NCI-H1930 (cell line): ENCODE results near the gene TMEM266.

Experiments used
- DNase-seq, 2 experiments: peaks; one replicate each; lab custom pipeline; 2025; lab: John Stamatoyannopoulos, UW

The TMEM266 gene

GRCh38 chr15:76070192-76070591, 10.4 kb downstream of the TMEM266 start:
- no peak for DNase-seq

GRCh38 chr15:76070921-76071635, 11.3 kb downstream of the TMEM266 start:
- no peak for DNase-seq

GRCh38 chr15:76071806-76072205, 12.0 kb downstream of the TMEM266 start:
- no peak for DNase-seq

- DNase-seq = no peak
These were observed 13.8 kb downstream of the TMEM266 start for GRCh38 chr15:76073554-76073953.

GRCh38 chr15:76075046-76075445, 15.3 kb downstream of the TMEM266 start:
- no peak for DNase-seq

- DNase-seq = no peak
These were observed 18.6 kb downstream of the TMEM266 start for GRCh38 chr15:76078285-76078877.

GRCh38 chr15:76084256-76084655, 24.5 kb downstream of the TMEM266 start:
- no peak for DNase-seq

GRCh38 chr15:76098685-76099084, 38.9 kb downstream of the TMEM266 start:
- DNase-seq = no peak

GRCh38 chr15:76099388-76099787, 39.6 kb downstream of the TMEM266 start:
- no peak for DNase-seq

- DNase-seq = no peak
These were observed 40.6 kb downstream of the TMEM266 start for GRCh38 chr15:76100361-76100760.

- no peak for DNase-seq
These were observed 41.9 kb downstream of the TMEM266 start for GRCh38 chr15:76101655-76102054.

GRCh38 chr15:76105391-76105790, 45.6 kb downstream of the TMEM266 start:
- no peak for DNase-seq

GRCh38 chr15:76105911-76106310, 46.1 kb downstream of the TMEM266 start:
- DNase-seq = no peak

GRCh38 chr15:76107169-76107568, 47.4 kb downstream of the TMEM266 start:
- DNase-seq = no peak

- no peak for DNase-seq
These were observed 48.4 kb downstream of the TMEM266 start for GRCh38 chr15:76108021-76108723.

- no peak for DNase-seq
These were observed 49.3 kb downstream of the TMEM266 start for GRCh38 chr15:76109046-76109445.

GRCh38 chr15:76114561-76114960, 54.8 kb downstream of the TMEM266 start:
- no peak for DNase-seq

GRCh38 chr15:76116138-76116885, 56.5 kb downstream of the TMEM266 start:
- no peak for DNase-seq

GRCh38 chr15:76117181-76117580, 57.4 kb downstream of the TMEM266 start:
- no peak for DNase-seq

GRCh38 chr15:76118767-76119166, 59.0 kb downstream of the TMEM266 start:
- DNase-seq = no peak

- DNase-seq = no peak
These were observed 63.2 kb downstream of the TMEM266 start for GRCh38 chr15:76123031-76123430.

GRCh38 chr15:76127169-76127568, 67.4 kb downstream of the TMEM266 start:
- no peak for DNase-seq

GRCh38 chr15:76127880-76128279, 68.1 kb downstream of the TMEM266 start:
- no peak for DNase-seq
